ENCODE data around the gene MRPL32.
A peak's percentile ranks its signal among the peaks of the same experiment; 100 is the strongest.

MRPL32 gene

GRCh38 chr7:42914009-42914408, 18.2 kb upstream of the MRPL32 start:
- DNase-seq (ENCODE audit: low read depth) = no peak
- TF ChIP-seq CTCF (IDR thresholded peaks at IDR 0.05; ENCODE audit: insufficient read depth, low read depth, low read length, missing control alignments) = no peak
- no peak overlapping the region for H3K4me3 ChIP-seq (ENCODE audit: low read length)

- TF ChIP-seq CTCF (IDR thresholded peaks at IDR 0.05; ENCODE audit: insufficient read depth, low read depth, low read length, missing control alignments) = no peak
- H3K4me3 ChIP-seq (ENCODE audit: low read length) = no peak overlapping the region
- peak; percentile 69 for DNase-seq (ENCODE audit: low read depth)
Measured at GRCh38 chr7:42914421-42915045, 17.6 kb upstream of the MRPL32 start.

- no peak for DNase-seq (ENCODE audit: low read depth)
- no peak for TF ChIP-seq CTCF (IDR thresholded peaks at IDR 0.05; ENCODE audit: insufficient read depth, low read depth, low read length, missing control alignments)
Measured at GRCh38 chr7:42915356-42915755, 16.8 kb upstream of the MRPL32 start.

GRCh38 chr7:42922017-42922753, 10.0 kb upstream of the MRPL32 start:
- H3K4me3 ChIP-seq (ENCODE audit: low read length) = no peak overlapping the region
- DNase-seq (ENCODE audit: low read depth) = no peak
- TF ChIP-seq CTCF (IDR thresholded peaks at IDR 0.05; ENCODE audit: insufficient read depth, low read depth, low read length, missing control alignments) = no peak

More at GRCh38 chr7:42915356-42915755, 16.8 kb upstream of the MRPL32 start:
- no peak overlapping the region for H3K4me3 ChIP-seq (ENCODE audit: low read length)

- H3K4me3 ChIP-seq (ENCODE audit: low read length) = no peak overlapping the region
- DNase-seq (ENCODE audit: low read depth) = no peak
- TF ChIP-seq CTCF (IDR thresholded peaks at IDR 0.05; ENCODE audit: insufficient read depth, low read depth, low read length, missing control alignments) = no peak
Measured at GRCh38 chr7:42924223-42924838, 7.8 kb upstream of the MRPL32 start.

GRCh38 chr7:42925630-42926029, 6.5 kb upstream of the MRPL32 start:
- no peak for TF ChIP-seq CTCF (IDR thresholded peaks at IDR 0.05; ENCODE audit: insufficient read depth, low read depth, low read length, missing control alignments)

More at GRCh38 chr7:42925630-42926029, 6.5 kb upstream of the MRPL32 start:
- peak; percentile 40 for DNase-seq (ENCODE audit: low read depth)
- no peak overlapping the region for H3K4me3 ChIP-seq (ENCODE audit: low read length)
